ENCODE measurements around the gene SRC.

DNA sequence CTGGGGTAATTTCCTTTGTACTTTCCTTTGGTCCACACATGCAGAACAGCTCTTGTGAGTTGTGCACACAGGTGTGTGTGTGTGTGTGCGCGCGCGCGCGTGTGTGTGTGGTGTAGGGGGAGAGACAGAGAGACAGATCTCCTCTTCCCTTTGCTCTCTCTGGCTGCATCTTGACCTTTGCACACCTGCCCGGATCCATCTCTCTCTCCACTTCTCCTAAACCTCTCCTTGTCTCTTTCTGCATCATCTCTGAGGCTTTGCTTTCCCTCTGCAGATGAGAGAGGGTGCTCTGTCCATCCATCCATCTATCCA lies 67.0 kb downstream of the SRC start:
- TF ChIP-seq CTCF (IDR thresholded peaks at IDR 0.05) (no peak), EP300 (IDR thresholded peaks at IDR 0.05) (no peak)

Data from suprapubic skin (tissue), 3 donors.